Keratinocyte (primary cell): ENCODE results near the gene ZNG1F.
"Not testable (repeated sequence)": the region's sequence is repeated elsewhere in the genome, so short reads cannot be mapped to it uniquely, and the experiment has no call there.

Source experiments
- CTCF ChIP-seq, 3 experiments: IDR thresholded peaks in 1 of 3; conservative IDR thresholded peaks in 1 of 3; optimal IDR thresholded peaks in 1 of 3; 2 replicates in 2 of 3; 3 replicates in 1 of 3; pipeline versions ENCODE3 to v1.5.1; 2011; ENCODE audit warnings: low read length in 3 of 3, mild to moderate bottlenecking in 3 of 3, moderate library complexity in 2 of 3, control low read depth in 1 of 3, inconsistent platforms in 1 of 3; ENCODE audit not compliant: insufficient read depth in 2 of 3; ENCODE audit errors: extremely low read depth in 1 of 3
- EZH2 ChIP-seq: IDR thresholded peaks from one replicate; pipeline ENCODE4 v1.6.1; 2012; ENCODE audit warnings: inconsistent platforms, mild to moderate bottlenecking, low read length, moderate library complexity

GRCh38 chr9:41234221-41234620 is 45.1 kb upstream of the ZNG1F start:
- TF ChIP-seq CTCF (optimal IDR thresholded peaks at IDR 0.05 in 1 of 3, IDR thresholded peaks at IDR 0.05 in 1 of 3, conservative IDR thresholded peaks at IDR 0.05 in 1 of 3; ENCODE audit: extremely low read depth in 1 of 3, insufficient read depth in 2 of 3, low read length in 3 of 3); EZH2: not testable (repeated sequence)
